Dedifferentiated amniotic fluid mesenchymal stem cell (primary cell): ENCODE results near the gene ZNF221.
"Not testable (repeated sequence)": the region's sequence is repeated elsewhere in the genome, so short reads cannot be mapped to it uniquely, and the experiment has no call there.

ENCODE experiments used
- DNase-seq: peaks from one replicate; pipeline ENCODE4 v3.0.0-alpha.2; 2016; ENCODE audit errors: extremely low spot score

The ZNF221 gene

DNA sequence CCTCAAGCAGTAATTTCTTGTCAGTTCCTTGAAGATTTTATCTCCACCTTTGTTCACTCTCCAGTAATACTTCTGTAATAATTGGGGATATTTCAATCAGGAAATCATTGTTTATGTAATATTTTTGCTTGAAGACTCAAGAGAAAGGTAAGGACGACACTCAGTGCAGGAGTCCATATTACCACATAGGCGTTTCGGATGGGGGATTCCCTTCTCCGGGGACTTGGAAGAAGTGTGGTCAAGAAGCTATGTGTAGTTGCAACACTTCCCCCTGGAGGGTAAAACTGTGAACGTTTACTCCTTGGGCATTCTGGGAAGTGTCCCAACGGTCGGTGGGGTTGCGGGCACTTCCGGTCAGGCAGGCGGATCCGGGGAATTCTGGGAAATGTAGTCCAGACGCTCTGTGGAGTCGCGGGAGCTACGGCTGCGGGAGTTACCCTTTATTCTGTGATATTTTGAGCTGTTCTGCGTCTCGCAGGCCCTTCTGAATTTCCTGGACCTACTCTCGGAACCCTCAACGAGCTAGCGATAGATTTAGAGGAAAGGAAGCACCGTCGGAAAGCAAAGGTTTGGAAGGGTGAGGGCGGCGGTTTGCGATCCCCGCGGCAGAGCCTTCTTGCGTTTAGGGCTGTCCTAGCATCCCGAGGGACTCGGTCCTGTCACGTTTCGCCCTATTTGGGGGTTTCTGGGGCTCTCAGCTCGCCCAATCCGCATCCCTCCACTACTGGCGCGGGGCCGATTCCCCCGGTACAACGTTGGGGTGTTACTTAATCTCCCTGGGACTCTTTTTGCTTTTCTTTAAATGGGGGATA lies at the start of gene ZNF221:
Gene ZNF221, plus strand, starts transcription at position 395 of the 812 bp plus-strand sequence. CDS start 11,499 bp downstream, outside the sequence.
- DNase-seq = peak; percentile 99

DNA sequence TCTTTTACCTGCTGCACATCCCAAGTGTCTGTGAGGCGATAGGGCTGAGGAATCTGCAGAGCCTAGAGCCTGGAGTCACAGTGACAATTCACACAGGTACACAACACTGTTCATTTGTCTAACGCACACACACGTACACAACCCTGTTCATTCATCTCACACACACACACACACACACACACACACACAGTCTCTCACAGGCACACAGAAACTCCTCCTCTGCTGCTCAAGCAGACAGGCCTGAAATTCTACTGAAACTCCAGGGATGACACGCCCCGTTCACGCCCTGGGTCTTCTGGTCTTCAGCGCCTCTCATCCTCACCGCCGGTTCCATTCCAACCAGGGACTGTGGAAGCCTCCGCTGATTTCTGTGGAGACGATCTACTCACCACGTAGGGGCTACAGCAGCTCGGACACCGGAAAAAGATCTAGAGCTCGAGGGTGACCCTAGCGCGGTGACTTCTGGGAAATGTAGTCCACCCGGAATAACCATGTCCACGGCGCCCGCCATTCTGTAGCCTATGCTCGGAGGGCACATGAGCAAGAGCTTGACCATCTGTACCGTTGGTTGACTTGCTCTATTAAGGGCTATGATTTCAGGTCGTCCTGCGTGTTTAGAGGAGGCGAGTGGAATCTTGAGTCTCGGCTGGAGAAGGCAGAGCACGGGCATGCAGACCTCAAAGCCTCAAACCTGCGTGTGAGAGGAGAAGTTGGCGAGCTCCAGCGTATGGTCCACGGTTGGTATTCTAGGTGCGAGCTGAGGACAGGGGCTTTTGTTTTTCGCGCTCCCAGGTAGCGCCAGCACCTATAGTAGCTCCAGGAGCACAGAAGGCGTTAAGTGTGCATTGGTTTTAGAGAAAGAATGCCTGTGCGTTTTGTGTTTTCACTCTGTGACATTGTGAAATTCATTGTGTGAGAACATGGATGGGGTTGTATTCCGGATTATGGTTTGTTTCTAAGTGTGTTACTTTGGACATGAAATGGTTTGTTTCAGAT lies 49.3 kb upstream of the ZNF221 start:
- peak; percentile 85 for DNase-seq

DNA sequence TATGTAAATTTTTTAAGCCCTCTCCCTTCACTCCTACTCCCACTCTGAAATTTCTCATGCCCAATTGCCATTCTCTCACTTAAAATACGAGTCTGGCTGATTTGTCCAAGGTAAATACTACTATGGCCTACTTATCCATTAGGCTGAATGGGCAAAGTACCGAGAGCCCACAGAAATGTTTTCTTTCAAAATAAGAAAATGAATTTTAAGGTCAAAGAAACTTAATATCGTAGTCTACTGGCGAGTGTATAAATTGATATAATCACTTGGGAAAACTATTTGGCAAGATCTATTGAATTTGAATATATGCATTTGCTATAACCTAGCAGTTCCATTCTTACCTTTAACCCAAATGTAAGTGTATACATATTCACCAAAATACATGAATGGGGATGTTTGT lies 48.6 kb upstream of the ZNF221 start:
- DNase-seq = no peak

DNA sequence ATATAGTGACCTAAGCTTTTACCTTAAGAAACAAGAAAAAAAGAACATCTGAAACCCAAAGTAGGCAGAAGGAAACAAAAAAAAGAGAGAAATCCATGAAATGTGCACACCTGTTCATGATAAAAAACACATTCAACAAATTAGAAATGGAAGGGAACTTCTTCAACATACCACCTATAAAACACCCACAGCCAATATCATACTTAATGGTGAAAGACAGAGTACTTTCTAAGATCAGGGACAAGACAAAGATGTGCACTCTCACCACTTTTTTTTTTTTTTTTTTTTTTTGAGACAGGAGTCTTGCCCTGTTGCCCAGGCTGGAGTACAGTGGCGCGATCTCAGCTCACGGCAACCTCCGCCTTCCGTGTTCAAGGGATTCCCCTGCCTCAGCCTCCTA lies 45.1 kb upstream of the ZNF221 start:
- no peak for DNase-seq

DNA sequence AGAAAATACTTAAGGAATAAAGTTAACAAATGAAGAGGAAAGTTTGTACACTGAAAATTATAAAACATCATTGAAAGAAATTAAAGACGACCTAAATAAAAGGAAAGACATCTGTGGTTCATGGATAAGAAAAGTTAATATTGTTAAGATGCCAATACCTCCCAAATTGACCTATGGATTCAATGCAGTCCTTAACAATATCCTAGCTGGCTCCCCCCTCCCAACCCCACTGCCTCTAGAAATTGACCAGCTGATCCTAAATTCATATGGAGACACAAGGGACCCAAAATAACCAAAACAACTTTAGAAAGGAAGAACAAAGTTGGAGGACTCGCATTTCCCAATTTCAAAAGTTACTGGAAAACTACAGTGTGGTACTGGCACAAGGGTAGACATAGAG lies 44.3 kb upstream of the ZNF221 start:
- no peak for DNase-seq

DNA sequence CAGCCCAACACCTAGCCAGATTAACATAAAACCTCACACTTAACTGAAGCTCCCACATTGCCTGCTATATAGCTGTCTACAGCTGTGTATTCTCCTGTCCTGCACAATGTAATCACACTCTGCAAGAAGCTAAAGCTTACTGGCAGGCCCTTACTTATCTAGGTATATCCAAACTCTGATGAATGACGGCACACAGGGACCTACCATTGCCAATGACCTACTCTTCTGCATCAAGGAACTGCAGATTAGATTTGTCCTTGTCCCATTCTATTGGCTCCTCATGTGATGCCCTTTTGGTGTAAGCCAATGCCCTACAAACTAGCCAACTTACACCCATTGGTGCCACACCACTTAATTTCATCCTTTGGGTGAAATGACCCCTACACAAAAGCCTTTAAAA lies 42.4 kb upstream of the ZNF221 start:
- no peak for DNase-seq

DNA sequence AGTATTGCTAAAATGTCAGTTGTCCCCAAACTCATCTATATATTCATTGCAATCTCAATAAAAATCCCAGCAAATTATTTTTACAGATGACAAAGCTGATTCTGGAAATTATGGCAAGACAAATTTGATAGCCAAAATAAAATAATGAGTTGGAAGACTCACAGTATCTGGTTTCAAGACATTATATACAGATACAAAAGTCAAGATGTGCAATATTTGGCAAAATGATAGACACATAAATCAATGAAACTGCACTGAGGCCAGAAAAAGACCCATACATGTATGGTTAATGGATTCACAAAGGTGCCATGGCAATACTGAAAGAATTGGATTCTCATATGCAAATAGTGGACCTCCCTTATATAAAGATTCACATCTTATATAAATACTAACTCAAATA lies 40.1 kb upstream of the ZNF221 start:
- no peak for DNase-seq

DNA sequence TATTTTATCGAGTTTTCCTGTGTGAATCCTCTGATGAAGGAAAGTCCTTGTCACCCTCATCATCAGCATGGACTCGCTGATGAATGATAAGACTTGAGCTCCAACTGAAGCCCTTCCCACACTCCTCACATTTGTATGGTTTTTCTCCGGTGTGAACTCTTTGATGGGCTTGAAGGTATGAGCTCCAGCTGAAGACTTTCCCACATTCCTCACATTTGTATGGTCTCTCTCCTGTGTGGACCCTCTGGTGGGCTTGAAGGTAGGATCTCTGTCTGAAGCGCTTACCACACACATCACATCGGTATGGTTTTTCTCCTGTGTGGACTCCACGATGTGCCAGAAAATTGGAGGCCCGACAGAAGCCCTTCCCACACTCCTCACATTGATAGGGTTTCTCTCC lies 37.6 kb upstream of the ZNF221 start:
- DNase-seq = no peak

DNA sequence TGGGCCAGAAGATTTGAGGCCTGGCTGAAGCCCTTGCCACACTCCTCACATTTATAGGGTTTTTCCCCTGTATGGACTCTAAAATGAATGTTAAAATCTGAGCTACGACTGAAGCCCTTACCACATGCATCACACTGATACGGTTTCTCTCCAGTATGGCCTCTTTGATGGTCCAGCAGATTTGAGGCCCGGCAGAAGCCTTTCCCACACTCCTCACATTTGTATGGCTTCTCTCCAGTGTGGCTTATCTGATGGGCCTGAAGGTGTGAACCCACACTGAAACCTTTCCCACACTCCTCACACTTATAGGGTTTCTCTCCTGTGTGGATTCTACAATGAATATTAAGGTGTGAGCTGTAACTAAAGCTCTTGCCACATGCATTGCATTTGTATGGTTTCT lies 37.0 kb upstream of the ZNF221 start:
- DNase-seq = no peak

DNA sequence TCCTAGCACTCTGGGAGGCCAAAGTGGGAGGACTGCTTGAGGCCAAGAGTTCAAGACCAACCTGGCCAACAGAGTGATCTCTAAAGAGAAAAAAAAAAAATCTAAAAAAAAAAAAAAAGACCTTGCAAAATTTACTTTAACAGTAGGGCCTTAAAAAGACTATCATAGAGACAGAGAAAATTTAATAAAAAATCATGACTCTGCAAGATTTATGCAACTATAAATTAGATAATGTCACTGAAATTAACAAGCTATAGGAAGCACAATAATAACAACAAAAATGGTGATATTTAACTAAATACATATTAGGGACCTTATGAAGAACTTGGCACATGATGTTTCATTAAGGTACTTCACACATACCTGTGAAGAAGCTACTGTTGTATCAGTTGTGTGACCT lies 27.2 kb upstream of the ZNF221 start:
- DNase-seq = no peak

DNA sequence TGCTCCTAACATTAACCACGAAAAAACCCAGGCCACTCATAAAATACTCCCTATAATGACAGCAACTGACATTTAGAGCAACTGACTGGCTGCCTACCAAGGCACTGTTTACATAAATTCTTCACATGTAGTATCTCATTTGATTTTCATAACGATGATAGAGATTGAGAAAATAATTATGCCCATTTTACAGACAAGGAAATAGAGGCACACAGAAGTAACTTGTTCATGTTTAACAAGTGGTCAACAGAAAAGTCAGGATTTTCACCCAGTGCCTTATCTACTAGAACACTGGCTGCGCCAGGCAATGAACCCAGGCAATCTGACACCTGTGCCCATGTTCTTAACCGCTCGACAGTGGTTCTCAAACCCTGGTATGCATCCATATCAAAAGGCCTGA lies 22.2 kb upstream of the ZNF221 start:
- no peak for DNase-seq

DNA sequence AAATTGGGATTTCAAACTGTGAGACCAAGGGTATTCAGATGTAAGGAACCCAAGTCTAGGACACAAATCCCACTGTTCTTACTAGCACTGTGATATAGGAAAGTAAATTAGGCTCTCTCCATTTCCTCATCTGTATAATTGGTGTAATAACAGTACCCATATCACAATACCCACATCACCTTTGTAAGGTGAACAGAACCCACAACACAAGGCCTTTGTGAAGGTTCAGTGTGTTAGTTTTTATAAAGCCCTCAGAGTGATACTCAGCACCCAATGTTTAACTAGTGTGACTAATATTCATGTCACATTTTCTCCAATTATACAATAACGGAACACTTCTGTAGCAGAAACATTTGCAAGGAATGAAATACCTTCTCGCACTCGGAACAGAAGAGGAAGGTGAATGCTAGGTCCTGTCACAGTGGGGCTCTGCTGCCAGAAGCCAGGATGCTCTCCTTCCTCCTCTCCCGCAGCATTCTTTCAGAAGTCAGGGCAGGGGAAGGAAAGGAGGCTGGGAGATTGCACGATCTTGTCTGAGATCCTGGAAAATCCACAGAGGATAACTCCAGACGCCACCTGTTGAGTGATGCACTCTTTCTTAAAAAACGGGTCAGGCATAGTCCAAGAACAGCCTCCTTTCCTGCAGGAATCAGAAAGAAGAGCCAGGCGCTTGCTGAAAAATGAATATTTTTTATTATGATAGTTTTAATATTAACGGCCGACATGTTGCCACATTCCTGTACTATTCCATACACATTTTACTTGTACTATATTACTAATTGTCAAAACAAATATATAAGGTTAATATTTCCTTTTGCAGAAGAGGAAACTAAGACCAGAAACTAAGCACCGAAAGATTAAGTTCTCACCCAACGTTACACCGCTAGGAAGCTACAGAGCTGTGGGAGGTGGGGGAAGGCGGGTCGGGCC lies 16.7 kb upstream of the ZNF221 start:
- DNase-seq = no peak

DNA sequence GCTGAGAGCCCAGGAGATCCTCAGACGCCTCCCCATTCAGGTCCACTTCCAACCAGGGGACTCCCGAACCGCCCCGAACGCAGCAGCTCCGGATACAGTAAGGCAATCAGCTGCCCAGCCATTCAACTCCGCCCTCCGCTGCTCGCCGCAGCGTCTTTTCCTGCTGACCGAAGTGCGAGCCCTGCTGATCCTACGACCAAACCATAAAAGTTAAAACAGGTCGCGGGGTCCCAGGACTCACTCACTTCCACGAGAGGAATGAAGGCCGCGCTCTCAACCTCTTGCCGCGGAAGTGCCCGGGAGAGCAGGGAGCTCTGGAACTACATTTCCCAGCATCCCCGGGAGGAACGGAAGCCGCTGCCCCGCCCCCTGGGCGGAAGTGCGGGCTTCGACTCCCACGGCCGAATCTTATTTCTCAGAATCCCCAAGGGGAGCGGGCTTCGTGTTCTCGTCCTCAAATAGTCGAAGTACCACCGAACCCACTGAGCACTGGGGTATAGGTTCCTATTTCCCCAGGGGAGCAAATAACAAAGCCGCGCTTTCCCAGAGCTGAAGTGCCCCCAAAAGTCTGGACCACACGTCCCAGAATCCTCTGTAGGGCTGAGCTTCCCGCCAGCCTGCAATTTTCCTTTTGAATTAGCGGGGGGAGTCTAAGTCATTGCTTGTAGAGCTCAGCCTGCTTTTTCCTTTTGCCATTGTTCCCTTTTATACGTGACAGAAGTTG lies 15.9 kb upstream of the ZNF221 start, which contains the start of gene ZNF45:
Gene ZNF45, minus strand, starts transcription at position 298 of the 724 bp plus-strand sequence. CDS start 13,097 bp downstream, outside the sequence.
- DNase-seq = peak; percentile 93

DNA sequence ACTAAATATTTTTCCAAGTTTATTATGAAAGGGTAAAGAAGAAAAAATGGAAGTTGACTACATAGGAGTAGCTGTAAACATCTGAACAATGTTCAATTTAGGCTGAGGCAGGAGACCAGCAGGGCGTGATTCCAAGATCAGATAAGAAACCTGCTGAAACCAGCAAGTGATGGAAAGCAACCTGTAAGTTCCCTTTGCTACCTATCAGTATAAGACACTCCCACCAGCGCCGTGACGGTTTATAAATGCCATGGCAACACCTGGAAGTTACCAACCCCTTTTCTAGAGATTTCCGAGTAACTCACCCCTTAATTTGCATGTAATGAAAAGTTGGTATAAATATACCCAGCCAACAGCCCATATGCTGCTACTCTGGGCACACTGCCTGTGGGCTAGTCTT lies 14.8 kb upstream of the ZNF221 start:
- no peak for DNase-seq

DNA sequence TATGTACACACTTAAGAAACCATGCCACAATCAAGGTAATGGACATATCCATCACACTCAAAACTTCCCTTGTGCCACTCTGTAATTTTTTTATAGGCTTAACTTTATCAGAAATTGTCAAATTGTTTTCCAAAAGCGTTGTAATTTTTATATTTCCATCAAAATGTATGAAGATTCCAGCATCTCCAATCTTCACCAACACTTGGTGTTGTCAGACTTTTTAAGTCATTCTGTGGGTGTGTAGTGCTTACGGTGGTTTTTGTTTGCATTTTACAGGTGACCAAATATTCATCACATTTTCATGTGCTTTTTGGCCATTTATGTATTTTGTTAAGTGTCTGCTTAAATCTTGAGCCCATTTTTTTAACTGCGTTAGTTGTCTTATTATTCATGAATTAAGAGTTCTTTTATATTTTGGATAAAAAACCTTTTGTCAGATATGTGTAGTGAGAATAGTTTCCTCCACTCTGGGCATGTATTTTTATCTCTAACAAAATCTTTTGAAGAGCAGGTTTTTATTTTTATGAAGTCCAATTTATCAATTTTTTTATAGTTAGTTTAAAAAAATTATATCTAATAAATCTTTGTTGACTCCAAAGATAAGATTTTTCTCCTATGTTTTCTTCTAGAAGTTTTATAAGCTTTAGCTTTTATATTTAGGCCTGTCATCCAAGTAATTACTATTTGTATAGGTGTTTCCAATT lies 11.3 kb upstream of the ZNF221 start:
- no peak for DNase-seq

DNA sequence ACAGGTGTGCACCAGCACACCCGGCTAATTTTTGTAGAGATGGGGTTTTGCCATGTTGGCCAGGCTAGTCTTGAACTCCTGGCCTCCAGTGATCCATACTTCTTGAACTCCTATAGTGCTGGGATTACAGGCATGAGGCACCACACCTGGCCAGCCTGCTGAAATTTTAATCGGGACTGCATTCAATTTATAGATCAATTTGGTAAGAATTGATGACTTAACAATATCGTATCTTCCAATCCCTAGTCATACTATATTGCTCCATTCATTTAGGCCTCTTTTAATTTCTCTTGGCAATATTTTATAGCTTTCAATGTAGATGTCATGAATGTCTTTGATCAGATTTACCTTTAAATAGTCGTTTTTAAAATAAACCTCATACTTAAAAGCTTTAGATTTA lies 10.3 kb upstream of the ZNF221 start:
- no peak for DNase-seq

DNA sequence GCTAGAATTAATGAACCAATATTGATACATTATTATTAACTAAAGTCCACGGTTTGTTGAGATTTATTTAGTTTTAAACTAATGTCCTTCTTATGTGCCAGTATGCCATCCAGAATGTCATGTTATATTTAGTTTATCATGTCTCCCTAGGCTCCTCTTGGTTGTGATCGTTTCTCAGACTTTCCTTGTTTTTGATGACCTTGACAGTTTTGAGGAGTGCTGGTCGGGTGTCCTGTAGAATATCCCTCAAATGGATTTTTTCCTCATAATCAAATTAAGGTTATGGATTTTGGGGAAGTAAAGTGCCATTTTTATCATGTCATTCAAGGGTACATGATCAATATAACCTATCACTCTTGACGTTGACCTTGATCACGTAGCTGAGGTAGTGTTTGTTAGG lies 9.8 kb upstream of the ZNF221 start:
- DNase-seq = no peak

DNA sequence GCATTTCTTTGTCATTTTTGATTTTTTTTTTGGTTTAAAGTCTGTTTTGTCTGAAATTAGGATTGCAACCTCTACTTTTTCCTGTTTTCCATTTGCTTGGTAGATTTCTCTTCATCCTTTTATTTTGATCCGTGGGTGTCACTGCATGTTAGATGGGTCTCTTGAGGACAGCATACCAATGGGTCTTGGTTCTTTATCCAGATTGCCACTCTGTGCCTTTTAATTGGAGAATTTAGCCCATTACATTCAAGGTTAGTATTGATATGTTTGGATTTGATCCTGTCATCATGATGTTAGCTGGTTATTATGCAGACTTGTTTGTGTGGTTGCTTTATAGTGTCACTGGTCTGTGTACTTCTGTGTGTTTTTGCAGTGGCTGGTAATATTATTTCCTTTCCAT lies 3.6 kb upstream of the ZNF221 start:
- not testable (repeated sequence) for DNase-seq

DNA sequence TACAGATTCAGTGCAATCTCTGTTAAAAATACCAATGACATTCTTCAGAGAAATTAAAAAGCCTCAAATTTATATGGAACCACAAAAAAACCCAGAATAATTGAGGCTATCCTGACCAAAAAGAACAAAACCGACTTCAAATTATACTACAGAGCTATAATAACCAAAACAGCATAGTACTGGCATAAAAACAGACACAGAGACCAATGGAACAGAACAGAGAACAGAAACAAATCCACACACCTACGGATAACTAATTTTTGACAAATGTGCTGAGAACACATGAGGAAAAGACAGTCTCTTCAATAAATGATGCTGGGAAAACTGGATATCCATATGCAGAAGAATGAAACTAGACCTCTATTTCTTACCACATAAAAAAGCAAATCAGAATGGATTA lies 1.2 kb upstream of the ZNF221 start:
- DNase-seq = not testable (repeated sequence)

DNA sequence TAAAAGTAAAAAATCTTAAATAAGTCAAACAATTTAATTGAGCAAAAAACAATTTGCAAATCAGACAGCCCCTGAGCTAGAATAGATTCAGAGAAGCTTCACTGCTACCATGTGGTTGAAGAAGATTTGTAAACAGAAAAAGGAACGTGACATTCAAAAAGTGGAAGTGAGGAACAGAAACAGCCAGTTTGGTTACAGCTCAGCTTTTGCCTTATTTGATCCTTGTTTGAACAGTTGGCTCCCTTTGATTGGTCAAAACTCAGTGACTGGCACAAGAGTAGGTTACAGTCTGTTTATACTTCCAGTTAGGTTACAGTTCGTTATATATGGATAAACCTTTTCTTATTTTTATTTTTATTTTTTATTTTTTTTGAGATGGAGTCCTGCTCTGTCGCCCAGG lies 5.8 kb downstream of the ZNF221 start:
- DNase-seq = no peak
